ENCODE results near the gene ZC2HC1B. TPM values are rescaled to one million over a fixed set of nuclear protein-coding genes. Genes with fewer than 3 reads are reported as not detected.

ZC2HC1B gene, protein sequence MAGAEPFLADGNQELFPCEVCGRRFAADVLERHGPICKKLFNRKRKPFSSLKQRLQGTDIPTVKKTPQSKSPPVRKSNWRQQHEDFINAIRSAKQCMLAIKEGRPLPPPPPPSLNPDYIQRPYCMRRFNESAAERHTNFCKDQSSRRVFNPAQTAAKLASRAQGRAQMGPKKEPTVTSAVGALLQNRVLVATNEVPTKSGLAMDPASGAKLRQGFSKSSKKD
- total RNA-seq (2014; rRNA removed; shearing (Covaris generic)): not detected in 2 replicates

DNA sequence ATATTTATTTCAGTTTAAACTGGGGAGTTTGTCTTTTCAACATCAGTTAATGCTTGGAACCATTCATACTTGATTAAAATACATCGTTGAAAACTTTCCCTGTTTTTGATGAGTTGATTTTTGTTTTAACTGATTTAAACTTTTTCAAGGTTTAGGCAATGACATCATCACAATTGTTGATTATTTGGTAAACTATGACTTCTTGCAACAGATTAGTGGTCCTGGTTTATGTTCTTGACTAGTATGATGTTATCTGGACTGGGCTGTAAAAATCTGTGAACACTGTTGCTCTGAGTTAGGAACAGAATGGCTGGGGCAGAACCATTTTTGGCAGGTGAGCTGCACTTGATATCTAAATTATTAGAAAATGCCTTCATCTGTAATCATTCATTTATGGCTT is at the start of gene ZC2HC1B:
Gene ZC2HC1B, plus strand, starts transcription at position 241 of the 400 bp plus-strand sequence. Its CDS starts 66 bp downstream, at position 307.
- H3K27me3 ChIP-seq (ENCODE audit: control insufficient read depth, insufficient read depth, low read length): no peaks in the 10 kb centered on the region
- DNase-seq: no peak
- H3K36me3 ChIP-seq (replicated peaks; ENCODE audit: control insufficient read depth, insufficient read depth, low read length): peaks cover 12% of the 10 kb centered on the region

GRCh38 chr6:143817621-143818020 is 46.7 kb upstream of the ZC2HC1B start:
- Histone ChIP-seq H3K27me3 (ENCODE audit: control insufficient read depth, insufficient read depth, low read length) (no peaks in the 10 kb centered on the region), H3K4me3 (ENCODE audit: insufficient read depth, low read depth, low read length) (no peak overlapping the region), H3K36me3 (replicated peaks; ENCODE audit: control insufficient read depth, insufficient read depth, low read length) (peaks cover 1% of the 10 kb centered on the region; the same call in 1 of the 2 replicates)
- DNase-seq: no peak

More for the DNA sequence above, at the start of gene ZC2HC1B:
- no peak within 1 kb of the TSS for H3K4me3 ChIP-seq (ENCODE audit: insufficient read depth, low read depth, low read length)

DNA sequence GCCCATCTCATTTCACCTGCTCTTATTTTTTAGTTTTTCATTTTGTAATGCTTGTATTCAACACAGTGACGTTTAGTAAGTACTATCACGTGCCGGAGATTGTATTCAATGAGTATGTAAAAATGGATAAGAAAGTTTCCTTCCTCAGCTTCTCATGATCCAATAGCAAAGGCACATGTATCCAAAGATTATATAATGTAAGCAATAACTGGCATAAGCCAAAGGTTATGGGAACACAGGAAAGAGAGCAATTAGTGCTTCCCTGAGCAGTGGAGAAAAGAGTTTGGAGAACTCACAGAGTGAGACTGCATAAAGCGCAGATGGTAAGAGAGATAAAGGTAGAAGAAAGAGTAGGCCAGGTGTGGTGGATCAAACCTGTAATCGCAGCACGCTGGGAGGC is 42.9 kb upstream of the ZC2HC1B start:
- Histone ChIP-seq H3K4me3 (ENCODE audit: insufficient read depth, low read depth, low read length) (no peak overlapping the region), H3K36me3 (replicated peaks; ENCODE audit: control insufficient read depth, insufficient read depth, low read length) (peaks cover 1% of the 10 kb centered on the region; the same call in 1 of the 2 replicates), H3K27me3 (ENCODE audit: control insufficient read depth, insufficient read depth, low read length) (no peaks in the 10 kb centered on the region)
- DNase-seq: no peak

DNA sequence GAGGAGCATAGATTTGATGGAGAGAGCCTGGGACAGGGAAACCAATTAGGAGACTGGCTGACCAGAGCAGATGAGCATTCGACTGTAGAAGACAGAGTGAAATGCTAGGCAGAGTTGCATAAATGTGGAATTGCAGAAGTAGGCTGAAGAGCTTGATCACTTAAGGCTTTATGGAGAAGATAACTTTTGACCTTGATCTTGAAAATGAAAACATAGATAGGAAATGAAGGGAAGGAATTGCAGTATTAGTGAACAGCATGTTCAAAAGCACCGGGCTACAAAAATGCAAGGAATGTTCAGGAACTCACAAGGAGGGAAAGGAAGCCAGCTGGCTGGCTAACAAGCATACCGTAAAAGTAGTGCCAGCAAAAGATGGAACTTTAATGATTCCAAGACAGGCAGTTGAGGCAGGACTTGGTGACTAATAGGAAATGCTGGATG is 41.7 kb upstream of the ZC2HC1B start:
- Histone ChIP-seq H3K4me3 (ENCODE audit: insufficient read depth, low read depth, low read length) (no peak overlapping the region), H3K36me3 (replicated peaks; ENCODE audit: control insufficient read depth, insufficient read depth, low read length) (peaks cover 1% of the 10 kb centered on the region; the same call in 1 of the 2 replicates)
- no peak for DNase-seq

GRCh38 chr6:143823548-143823947 is 40.7 kb upstream of the ZC2HC1B start:
- Histone ChIP-seq H3K36me3 (replicated peaks; ENCODE audit: control insufficient read depth, insufficient read depth, low read length) (peaks cover under 1% of the 10 kb centered on the region; the same call in 1 of the 2 replicates), H3K4me3 (ENCODE audit: insufficient read depth, low read depth, low read length) (no peak overlapping the region), H3K27me3 (ENCODE audit: control insufficient read depth, insufficient read depth, low read length) (no peaks in the 10 kb centered on the region)
- DNase-seq: no peak

More for the DNA sequence above, 41.7 kb upstream of the ZC2HC1B start:
- H3K27me3 ChIP-seq (ENCODE audit: control insufficient read depth, insufficient read depth, low read length): no peaks in the 10 kb centered on the region

GRCh38 chr6:143828572-143828971 is 35.7 kb upstream of the ZC2HC1B start:
- Histone ChIP-seq H3K4me3 (ENCODE audit: insufficient read depth, low read depth, low read length) (no peak overlapping the region), H3K36me3 (replicated peaks; ENCODE audit: control insufficient read depth, insufficient read depth, low read length) (no peaks in the 10 kb centered on the region), H3K27me3 (ENCODE audit: control insufficient read depth, insufficient read depth, low read length) (no peaks in the 10 kb centered on the region)
- DNase-seq: no peak

DNA sequence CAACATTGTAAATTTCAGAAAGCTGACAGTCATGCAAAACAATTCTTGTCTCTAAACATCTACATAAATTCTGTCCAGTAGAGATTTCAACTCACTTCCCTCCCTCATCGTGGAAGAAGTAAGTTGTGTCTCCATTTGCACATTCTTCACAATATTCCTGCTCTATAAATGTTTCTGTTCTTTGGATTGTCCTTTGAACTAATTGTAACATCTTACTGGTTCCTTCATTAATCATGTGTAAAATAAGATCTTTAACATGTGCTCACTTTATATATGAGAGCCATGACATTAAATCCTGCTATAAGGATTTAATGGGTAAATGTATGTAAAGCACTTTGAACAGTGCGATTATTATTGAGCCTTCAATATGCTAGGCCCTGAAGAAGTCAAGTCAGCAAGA is 28.1 kb upstream of the ZC2HC1B start:
- no peak for DNase-seq
- no peaks in the 10 kb centered on the region for H3K36me3 ChIP-seq (replicated peaks; ENCODE audit: control insufficient read depth, insufficient read depth, low read length)
- H3K27me3 ChIP-seq (ENCODE audit: control insufficient read depth, insufficient read depth, low read length): no peaks in the 10 kb centered on the region
- no peak overlapping the region for H3K4me3 ChIP-seq (ENCODE audit: insufficient read depth, low read depth, low read length)

- DNase-seq: no peak
- H3K4me3 ChIP-seq (ENCODE audit: insufficient read depth, low read depth, low read length): no peak overlapping the region
- no peaks in the 10 kb centered on the region for H3K36me3 ChIP-seq (replicated peaks; ENCODE audit: control insufficient read depth, insufficient read depth, low read length)
- no peaks in the 10 kb centered on the region for H3K27me3 ChIP-seq (ENCODE audit: control insufficient read depth, insufficient read depth, low read length)
Measured at GRCh38 chr6:143838395-143838794, 25.9 kb upstream of the ZC2HC1B start.

- H3K36me3 ChIP-seq (replicated peaks; ENCODE audit: control insufficient read depth, insufficient read depth, low read length): no peaks in the 10 kb centered on the region
- no peaks in the 10 kb centered on the region for H3K27me3 ChIP-seq (ENCODE audit: control insufficient read depth, insufficient read depth, low read length)
- H3K4me3 ChIP-seq (ENCODE audit: insufficient read depth, low read depth, low read length): no peak overlapping the region
- no peak for DNase-seq
Measured at GRCh38 chr6:143839196-143839595, 25.1 kb upstream of the ZC2HC1B start.

DNA sequence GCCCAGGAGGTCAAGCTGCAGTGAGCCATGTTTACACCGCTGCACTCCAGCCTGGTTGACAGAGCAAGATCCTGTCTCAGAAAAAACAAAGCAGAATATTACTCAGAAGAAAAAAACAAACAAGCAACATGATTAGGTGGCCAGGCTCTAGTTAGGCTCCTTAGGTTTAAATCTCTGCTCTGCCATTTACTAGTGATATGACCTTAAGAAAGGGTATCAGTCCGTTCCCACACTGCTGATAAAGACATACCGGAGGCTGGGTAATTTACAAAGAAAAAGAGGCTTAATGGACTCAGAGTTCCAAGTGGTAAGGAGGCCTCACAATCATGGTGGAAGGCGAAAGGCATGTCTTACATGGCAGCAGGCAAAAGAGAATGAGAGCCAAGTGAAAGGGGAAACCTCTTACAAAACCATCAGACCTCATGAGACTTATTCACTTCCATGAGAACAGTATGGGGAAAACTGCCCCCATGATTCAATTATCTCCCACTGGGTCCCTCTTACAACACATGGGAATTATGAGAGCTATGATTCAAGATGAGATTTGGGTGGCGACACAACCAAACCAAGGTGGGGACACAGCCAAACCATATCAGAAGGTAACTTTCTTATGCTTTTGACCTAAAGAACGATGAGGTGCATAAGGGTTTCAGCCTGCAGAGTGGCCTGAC is 23.5 kb upstream of the ZC2HC1B start:
- no peak overlapping the region for H3K4me3 ChIP-seq (ENCODE audit: insufficient read depth, low read depth, low read length)
- H3K27me3 ChIP-seq (ENCODE audit: control insufficient read depth, insufficient read depth, low read length): no peaks in the 10 kb centered on the region
- H3K36me3 ChIP-seq (replicated peaks; ENCODE audit: control insufficient read depth, insufficient read depth, low read length): peaks cover 9% of the 10 kb centered on the region
- no peak for DNase-seq

DNA sequence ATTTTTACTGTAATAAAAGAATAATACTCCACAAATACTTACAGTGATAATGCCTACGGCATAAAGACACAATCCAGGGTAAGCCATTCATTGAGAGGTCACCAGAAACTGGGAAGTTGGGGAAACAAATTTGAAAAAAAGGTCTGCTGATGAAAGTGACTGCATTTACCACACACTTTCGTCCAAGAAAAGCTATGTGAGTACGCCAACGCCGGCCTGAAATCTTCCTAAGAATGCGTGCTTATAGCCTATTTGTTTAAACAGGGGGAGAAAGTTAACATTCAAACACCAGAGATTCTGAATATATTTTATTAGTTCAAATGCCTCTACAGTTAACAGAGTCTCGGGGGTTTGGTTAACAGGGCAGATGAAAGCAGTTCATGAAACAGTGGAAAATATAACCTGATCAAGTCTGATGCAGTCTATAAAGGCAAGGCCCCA is 21.8 kb upstream of the ZC2HC1B start:
- Histone ChIP-seq H3K27me3 (ENCODE audit: control insufficient read depth, insufficient read depth, low read length) (no peaks in the 10 kb centered on the region), H3K36me3 (replicated peaks; ENCODE audit: control insufficient read depth, insufficient read depth, low read length) (peaks cover 22% of the 10 kb centered on the region), H3K4me3 (ENCODE audit: insufficient read depth, low read depth, low read length) (peak overlapping the region; percentile 91)
- DNase-seq: peak; percentile 17

- Histone ChIP-seq H3K36me3 (replicated peaks; ENCODE audit: control insufficient read depth, insufficient read depth, low read length) (peaks cover 22% of the 10 kb centered on the region), H3K4me3 (ENCODE audit: insufficient read depth, low read depth, low read length) (peak within 1 kb of the TSS; percentile 91), H3K27me3 (ENCODE audit: control insufficient read depth, insufficient read depth, low read length) (no peaks in the 10 kb centered on the region)
- peak; percentile 97 for DNase-seq
Measured at GRCh38 chr6:143842902-143843676, 21.2 kb upstream of the ZC2HC1B start, which contains the start of gene LTV1. TSS of gene LTV1 (plus strand) at chr6:143843338. CDS start at chr6:143843478, 140 bp downstream.

DNA sequence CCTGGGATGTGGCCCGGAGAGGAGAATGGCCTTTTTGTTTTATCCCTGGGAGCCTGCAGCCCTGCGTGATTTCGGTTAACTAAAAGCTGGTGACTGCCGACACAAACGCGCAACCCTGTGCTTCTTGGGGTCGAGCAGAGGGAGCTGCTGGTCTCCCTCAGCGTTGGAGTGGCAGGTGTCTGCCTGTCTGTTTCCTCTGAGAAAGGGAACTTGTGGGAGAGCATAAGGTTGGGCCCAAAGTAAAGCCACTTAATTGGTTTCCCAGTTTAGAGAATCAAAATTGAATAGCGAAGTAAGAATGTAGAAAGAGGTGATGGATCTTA is 20.6 kb upstream of the ZC2HC1B start:
- Histone ChIP-seq H3K27me3 (ENCODE audit: control insufficient read depth, insufficient read depth, low read length) (no peaks in the 10 kb centered on the region), H3K4me3 (ENCODE audit: insufficient read depth, low read depth, low read length) (peak overlapping the region; percentile 91), H3K36me3 (replicated peaks; ENCODE audit: control insufficient read depth, insufficient read depth, low read length) (peaks cover 26% of the 10 kb centered on the region)
- DNase-seq: no peak

GRCh38 chr6:143844006-143844405 is 20.3 kb upstream of the ZC2HC1B start:
- DNase-seq: no peak
- Histone ChIP-seq H3K36me3 (replicated peaks; ENCODE audit: control insufficient read depth, insufficient read depth, low read length) (peaks cover 27% of the 10 kb centered on the region), H3K27me3 (ENCODE audit: control insufficient read depth, insufficient read depth, low read length) (no peaks in the 10 kb centered on the region), H3K4me3 (ENCODE audit: insufficient read depth, low read depth, low read length) (peak overlapping the region; percentile 91)
